Stimulated activated CD4-positive, alpha-beta T cell treated with anti-CD3 and anti-CD28 coated beads, Interleukin-15, amount 100 ng/mL, for 1 hour (primary cell): ENCODE measurements around the gene ANKS3.

Experiments used
- DNase-seq, 2 donors: peaks; one replicate each; pipeline ENCODE4 v3.0.0-alpha.2; 2020; ENCODE audit warnings: low read depth in 1 of 2, low spot score in 1 of 2

The ANKS3 gene

DNA sequence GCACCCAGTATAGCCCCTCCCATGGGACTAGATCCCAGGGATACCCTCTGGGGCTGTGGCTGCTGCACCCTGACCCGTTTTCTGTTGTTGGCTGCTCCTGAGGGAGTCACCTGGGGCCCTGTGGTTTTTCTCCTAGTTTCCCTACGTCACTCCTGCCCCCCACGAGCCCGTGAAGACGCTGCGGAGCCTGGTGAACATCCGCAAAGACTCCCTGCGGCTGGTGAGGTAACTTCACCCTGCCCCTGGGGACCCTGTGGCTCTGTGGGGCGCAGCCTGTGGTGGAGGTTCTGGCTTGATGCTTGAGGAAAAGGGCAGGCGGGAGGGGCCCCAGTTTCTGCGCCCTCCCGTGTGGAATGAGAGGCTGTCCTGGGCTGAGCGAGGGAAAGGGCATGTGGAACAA lies 82.2 kb downstream of the ANKS3 start:
- DNase-seq = no peak

DNA sequence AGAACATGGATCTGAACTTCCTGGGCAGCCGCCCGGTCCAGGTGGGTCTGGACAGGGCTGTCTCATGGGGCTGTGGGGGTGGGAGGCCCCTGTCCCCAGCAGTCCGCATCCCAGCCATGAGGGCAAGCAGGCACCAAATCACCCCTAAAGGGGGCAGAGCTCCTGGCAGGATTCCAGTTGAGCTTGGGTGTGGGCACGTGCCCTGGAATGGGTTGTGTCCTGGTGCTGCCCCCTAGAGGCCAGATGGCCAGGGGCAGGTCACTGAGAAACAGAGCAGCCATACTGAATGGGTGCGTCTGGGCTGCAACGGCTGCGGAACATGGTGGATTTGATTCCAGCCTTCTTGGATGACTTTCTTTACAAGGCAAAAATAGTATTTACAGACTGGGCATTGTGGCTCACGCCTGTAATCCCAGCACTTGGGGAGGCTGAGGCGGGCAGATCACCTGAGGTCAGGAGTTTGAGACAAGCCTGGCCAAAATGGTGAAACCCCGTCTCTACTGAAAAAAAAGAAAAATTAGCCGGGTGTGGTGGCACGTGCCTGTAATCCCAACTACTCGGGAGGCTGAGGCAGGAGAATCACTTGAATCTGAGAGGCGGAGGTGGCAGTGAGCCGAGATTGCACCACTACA lies 83.5 kb downstream of the ANKS3 start:
- peak; percentile 55 to 61 for DNase-seq

DNA sequence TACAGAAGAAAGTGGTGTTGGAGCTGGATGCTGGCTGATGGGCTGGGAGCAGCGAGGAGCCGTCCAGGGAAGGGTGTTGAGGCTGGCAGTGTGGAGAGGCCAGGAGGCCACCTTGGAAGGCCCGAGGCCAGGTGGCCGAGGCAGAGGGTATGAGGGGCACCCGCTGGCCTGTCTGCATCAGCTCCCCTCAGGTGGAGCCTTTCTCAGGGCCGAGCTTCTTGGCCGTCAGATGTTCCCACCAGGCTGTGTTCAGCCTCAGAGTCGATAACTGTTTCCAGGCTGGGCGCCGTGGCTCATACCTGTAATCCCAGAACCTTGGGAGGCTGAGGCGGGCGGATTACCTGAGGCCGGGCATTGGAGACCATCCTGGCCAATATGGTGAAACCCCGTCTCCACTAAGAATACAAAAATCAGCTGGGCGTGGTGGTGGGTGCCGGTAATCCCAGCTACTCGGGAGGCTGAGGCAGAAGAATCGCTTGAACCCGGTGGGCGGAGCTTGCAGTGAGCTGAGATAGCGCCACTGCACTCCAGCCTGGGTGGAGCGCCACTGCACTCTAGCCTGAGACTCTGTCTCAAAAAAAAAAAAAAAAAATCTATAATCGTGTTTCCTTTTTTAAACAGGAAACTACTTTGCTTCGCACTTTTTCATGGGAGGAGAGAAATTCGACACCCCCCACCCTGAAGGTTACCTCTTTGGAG lies 84.2 kb downstream of the ANKS3 start:
- no peak for DNase-seq

DNA sequence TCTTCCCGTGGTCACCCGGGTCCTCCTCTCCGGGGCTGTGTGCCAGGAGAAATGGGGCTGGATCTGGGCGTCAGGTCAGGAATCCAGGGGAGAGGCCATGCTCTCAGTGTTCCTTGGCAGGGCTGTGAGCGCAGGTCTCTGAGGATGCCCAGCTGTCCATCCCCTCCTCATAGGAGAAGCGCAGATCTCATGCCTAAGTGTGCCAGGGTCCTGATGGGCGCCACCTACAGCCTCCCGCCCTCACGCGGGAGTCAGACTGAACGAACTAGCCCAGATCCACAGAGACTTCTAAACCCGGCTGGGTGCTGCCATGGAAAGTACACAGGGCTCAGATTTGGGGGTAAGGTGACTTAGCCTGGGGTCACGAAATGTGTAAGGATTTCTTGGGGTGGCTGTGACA lies 85.2 kb downstream of the ANKS3 start:
- DNase-seq = no peak

DNA sequence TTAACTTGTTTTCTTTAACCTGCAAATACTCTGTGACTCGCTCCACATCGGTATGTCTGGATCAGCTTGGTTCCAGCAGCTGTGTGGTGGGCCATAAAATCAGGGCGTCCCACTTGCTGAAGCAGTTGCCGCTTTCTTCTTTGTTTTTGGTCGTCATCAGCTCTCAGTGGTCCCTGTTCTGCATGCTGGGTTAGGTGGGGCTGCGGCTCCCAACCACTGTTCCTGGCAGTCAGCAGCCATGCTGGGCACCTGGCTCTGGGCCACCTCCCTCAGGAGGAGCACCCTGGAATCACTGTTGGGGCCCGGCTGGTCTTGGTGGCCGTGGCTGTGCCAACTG lies 86.5 kb downstream of the ANKS3 start:
- no peak for DNase-seq

DNA sequence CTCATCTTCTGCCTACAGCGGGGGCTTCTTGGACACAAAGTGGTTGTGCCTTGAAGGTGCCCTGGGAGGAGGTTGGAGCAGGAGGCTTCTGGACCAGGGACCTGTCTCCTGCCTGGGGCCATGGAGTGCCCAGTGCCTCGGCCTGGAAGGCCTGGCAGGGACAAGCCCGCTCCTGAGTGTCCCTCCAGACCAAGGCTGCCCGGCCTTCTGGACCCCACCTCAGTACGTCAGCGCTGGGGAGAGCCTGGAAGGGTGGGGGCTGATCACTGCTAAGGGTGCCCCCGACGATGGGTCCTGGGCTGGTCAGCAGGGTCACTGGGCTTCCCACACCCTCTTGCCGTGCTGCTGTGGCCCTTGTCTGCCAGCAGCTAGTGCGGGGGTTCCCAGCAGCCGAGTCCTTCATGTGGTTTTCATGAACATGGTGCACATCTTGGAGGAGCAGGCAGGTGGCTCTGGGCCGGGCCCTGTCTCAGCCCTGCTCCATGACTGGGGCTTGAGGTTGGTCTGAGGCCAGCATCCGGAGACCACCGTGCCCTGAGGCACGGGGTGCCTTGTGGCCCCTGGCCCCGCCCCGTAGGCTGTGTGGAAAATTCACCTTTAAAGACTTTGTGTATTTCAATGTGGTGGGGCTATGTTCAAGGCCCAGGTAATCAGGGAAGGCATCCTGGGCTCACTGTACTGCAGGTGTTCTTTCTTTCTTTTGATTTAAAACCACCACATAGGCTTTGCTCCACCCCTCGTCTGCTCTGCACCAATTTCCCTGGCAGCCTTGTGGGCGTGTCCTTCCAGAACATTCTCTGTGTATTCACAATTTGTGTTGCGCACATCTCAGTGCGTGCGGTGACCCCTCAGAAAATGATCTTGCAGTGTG lies 87.1 kb downstream of the ANKS3 start:
- no peak for DNase-seq
